ENCODE measurements around the gene FMO3. TPM values are rescaled to one million over a fixed set of nuclear protein-coding genes. Genes with fewer than 3 reads are reported as not detected.

The FMO3 gene
- total and polyA plus RNA-seq, 9 donors: 0.15 to 1.7 (median 0.68) TPM; not detected in 1

DNA sequence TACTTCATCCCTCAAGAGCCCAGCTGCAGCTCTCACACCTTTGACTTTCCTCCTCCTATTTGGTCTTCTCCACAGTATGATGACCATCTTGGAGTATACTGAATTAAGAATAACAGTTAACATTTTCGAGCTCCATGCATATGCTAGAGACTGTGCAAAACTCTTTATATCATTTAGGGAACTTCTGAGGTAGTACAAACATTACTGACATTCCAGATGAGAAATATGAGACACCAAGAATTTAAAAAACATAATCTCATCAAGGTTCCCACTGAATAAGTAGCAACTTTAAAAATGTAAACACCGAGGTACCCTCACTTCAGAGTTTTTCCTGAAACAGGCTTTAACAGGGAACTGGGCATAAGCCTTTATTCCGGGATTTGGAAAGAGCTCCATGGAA, 22.7 kb downstream of the FMO3 start:
- H3K4me3 ChIP-seq: no peak overlapping the region
- DNase-seq: no peak
- no peaks in the 10 kb centered on the region for H3K36me3 ChIP-seq
- WGBS, 3 donors: 41 to 87% (median 56%) methylated on average over 3 of the region's 3 CpGs
- no peaks in the 10 kb centered on the region for H3K9me3 ChIP-seq
- no peak overlapping the region for H3K27ac ChIP-seq
- no peaks in the 10 kb centered on the region for H3K27me3 ChIP-seq
- H3K4me1 ChIP-seq (ENCODE audit: insufficient read depth): peaks cover 4% of the 10 kb centered on the region
- intact Hi-C loops (cut with DNase I): no loop called here
- TF ChIP-seq EP300 (IDR thresholded peaks at IDR 0.05) (no peak), POLR2A (IDR thresholded peaks at IDR 0.05) (no peak)
- TF ChIP-seq, protein P1, sequence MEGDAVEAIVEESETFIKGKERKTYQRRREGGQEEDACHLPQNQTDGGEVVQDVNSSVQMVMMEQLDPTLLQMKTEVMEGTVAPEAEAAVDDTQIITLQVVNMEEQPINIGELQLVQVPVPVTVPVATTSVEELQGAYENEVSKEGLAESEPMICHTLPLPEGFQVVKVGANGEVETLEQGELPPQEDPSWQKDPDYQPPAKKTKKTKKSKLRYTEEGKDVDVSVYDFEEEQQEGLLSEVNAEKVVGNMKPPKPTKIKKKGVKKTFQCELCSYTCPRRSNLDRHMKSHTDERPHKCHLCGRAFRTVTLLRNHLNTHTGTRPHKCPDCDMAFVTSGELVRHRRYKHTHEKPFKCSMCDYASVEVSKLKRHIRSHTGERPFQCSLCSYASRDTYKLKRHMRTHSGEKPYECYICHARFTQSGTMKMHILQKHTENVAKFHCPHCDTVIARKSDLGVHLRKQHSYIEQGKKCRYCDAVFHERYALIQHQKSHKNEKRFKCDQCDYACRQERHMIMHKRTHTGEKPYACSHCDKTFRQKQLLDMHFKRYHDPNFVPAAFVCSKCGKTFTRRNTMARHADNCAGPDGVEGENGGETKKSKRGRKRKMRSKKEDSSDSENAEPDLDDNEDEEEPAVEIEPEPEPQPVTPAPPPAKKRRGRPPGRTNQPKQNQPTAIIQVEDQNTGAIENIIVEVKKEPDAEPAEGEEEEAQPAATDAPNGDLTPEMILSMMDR (IDR thresholded peaks at IDR 0.05): no peak

DNA sequence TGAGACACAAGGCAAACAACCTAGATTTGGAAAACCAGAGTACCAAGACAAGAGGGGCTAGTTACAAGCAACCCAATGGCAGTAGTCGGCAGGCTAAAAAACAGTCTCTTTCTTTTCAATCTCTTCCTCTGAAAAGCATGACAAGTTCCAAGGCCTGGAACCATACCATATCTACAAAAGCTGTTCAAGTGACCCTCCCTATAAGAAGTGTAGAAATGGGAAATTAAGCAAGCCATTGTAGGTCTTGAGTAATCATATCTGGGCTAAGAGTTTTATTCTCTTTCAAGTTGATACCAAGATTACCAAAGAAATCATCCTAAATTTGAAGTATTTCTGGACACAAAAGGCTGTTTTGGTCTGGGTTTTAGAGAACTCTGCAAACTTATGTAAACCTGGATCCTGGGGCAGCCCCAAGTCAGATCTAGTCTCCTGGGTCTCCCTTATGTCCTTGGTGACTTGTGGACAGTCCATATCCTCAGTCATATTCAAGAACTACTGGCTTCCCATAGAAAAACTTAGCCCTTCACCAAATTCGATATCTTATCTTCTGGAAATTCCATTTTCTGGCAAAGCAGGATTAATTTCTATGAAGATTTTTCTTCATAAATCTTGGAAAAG, 24.7 kb downstream of the FMO3 start:
- Histone ChIP-seq H3K9me3 (no peaks in the 10 kb centered on the region), H3K4me1 (ENCODE audit: insufficient read depth) (peaks cover 4% of the 10 kb centered on the region), H3K27me3 (no peaks in the 10 kb centered on the region), H3K4me3 (no peak overlapping the region), H3K36me3 (no peaks in the 10 kb centered on the region), H3K27ac (no peak overlapping the region)
- DNase-seq: no peak
- intact Hi-C loops (cut with DNase I): no loop called here
- 65 to 69% (median 69%) methylated on average over 2 of the region's 2 CpGs for WGBS, 3 donors
- TF ChIP-seq, protein P1 (IDR thresholded peaks at IDR 0.05): no peak
- TF ChIP-seq EP300 (IDR thresholded peaks at IDR 0.05) (no peak), POLR2A (IDR thresholded peaks at IDR 0.05) (no peak)

DNA sequence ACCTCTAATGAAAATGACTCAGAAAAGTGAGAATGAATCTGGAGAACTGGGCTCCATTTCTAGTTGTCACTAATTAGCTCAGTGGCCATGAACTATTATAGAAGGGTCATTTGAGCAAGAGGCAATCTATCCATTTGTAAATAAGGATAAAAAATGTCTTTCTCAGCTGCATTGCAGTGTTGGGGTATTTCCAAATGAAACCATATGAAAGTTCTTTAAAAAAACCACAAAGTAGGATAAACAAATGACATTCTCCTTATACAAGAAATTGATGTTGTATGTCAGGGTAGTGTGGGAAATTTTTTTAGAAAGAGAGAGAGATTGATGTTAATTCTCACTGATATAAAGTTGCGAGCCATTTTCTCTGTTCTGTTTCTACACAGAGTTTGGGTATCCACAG, 26.0 kb downstream of the FMO3 start:
- Histone ChIP-seq H3K36me3 (no peaks in the 10 kb centered on the region), H3K4me3 (no peak overlapping the region), H3K27me3 (no peaks in the 10 kb centered on the region), H3K27ac (no peak overlapping the region), H3K9me3 (no peaks in the 10 kb centered on the region), H3K4me1 (ENCODE audit: insufficient read depth) (peaks cover 4% of the 10 kb centered on the region)
- no peak for TF ChIP-seq POLR2A (IDR thresholded peaks at IDR 0.05)
- no peak for TF ChIP-seq EP300 (IDR thresholded peaks at IDR 0.05)
- TF ChIP-seq, protein P1 (IDR thresholded peaks at IDR 0.05): no peak
- intact Hi-C loops (cut with DNase I): no loop called here
- WGBS, 3 donors: 68 to 76% (median 68%) methylated on average over 1 of the region's 1 CpG
- no peak for DNase-seq

DNA sequence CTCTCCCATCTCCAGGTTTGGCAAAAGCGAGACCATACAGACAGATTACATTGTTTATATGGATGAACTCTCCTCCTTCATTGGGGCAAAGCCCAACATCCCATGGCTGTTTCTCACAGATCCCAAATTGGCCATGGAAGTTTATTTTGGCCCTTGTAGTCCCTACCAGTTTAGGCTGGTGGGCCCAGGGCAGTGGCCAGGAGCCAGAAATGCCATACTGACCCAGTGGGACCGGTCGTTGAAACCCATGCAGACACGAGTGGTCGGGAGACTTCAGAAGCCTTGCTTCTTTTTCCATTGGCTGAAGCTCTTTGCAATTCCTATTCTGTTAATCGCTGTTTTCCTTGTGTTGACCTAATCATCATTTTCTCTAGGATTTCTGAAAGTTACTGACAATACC, 26.4 kb downstream of the FMO3 start:
- DNase-seq: no peak
- Histone ChIP-seq H3K27me3 (no peaks in the 10 kb centered on the region), H3K9me3 (no peaks in the 10 kb centered on the region), H3K4me3 (no peak overlapping the region), H3K36me3 (no peaks in the 10 kb centered on the region), H3K4me1 (ENCODE audit: insufficient read depth) (peaks cover 4% of the 10 kb centered on the region), H3K27ac (no peak overlapping the region)
- WGBS, 3 donors: 75 to 87% (median 87%) methylated on average over 6 of the region's 6 CpGs
- no peak for TF ChIP-seq EP300 (IDR thresholded peaks at IDR 0.05)
- TF ChIP-seq, protein P1 (IDR thresholded peaks at IDR 0.05): no peak
- no peak for TF ChIP-seq POLR2A (IDR thresholded peaks at IDR 0.05)
- intact Hi-C loops (cut with DNase I): no loop called here

Data from ovary (tissue), 9 donors.